Activated CD4-positive, alpha-beta memory T cell treated with anti-CD3 and anti-CD28 coated beads, Interleukin-2, amount 10 ng/mL, durations not matched to agents 7 days and 5 days (primary cell): ENCODE data around the gene ASB12. TPM values are rescaled to one million over a fixed set of nuclear protein-coding genes. Genes with fewer than 3 reads are reported as not detected.

Experiments used
- total RNA-seq, 2 experiments: library from RNA; stranded (reverse); gene quantifications; one replicate each; pipeline ENCODE4 v1.2.3, GENCODE V29; 2021

The ASB12 gene
- total RNA-seq, 2 experiments from 2014 or later, result 0.38 TPM; not detected in 1

Other genes with a start within 250 kb of the ASB12 start
- 1 to 10 TPM; 2.9 to 3.0 TPM for gene AMER1, start 24.9 kb downstream of the ASB12 start, total RNA-seq
- 1 to 10 TPM; 5.5 to 5.7 TPM for gene MTMR8, start 164.8 kb upstream of the ASB12 start, total RNA-seq